ENCODE results near the gene STAT2. TPM values are rescaled to one million over a fixed set of nuclear protein-coding genes. Genes with fewer than 3 reads are reported as not detected.

The STAT2 gene
- polyA plus RNA-seq, 3 donors: 109 to 251 (median 142) TPM

DNA sequence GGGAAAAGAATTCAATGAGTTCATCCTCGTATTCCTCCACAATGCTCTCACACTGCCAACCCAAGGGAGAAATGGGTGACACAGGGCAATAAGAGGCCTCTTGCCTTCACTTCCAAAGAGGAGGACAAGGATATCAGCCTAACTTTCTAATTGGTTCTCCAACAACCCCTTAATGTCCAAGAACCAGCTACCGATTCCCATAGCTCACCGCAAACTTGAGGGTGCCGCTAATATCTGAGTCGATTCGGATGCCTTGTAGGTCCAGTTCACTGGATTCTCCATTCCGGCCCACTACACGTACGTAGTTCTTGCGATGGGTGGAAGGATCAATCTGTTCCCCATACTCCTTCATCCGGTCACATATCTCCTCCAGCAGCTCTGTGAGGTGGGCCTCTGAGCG is 48.9 kb downstream of the STAT2 start:
- Histone ChIP-seq H3K4me2 (replicated peaks; ENCODE audit: extremely low read depth, low read length, poor library complexity, severe bottlenecking) (no peak overlapping the region), H3K79me2 (ENCODE audit: insufficient read depth, low read length) (peaks cover 13% of the 10 kb centered on the region), H4K20me1 (ENCODE audit: insufficient read depth, low read length) (no peaks in the 10 kb centered on the region), H3K9ac (ENCODE audit: insufficient read depth, low read length, poor library complexity, severe bottlenecking) (no peak overlapping the region), H3K27me3 (ENCODE audit: control insufficient read depth in 2 of 2, insufficient read depth in 2 of 2, low read length in 2 of 2) (no peaks in the 10 kb centered on the region), H3K4me1 (ENCODE audit: control insufficient read depth in 1 of 2, insufficient read depth in 2 of 2, low read length in 2 of 2) (peaks cover 9 to 10% of the 10 kb centered on the region in 2 donors), H2AFZ (ENCODE audit: insufficient read depth, low read depth, low read length, poor library complexity, severe bottlenecking) (no peak overlapping the region), H3K27ac (ENCODE audit: low read depth in 1 of 2, low read length in 2 of 2) (no peak overlapping the region), H3K9me3 (replicated peaks in 1 of 2; ENCODE audit: control insufficient read depth in 1 of 2, insufficient read depth in 1 of 2, low read length in 2 of 2) (no peaks in the 10 kb centered on the region), H3K4me3 (replicated peaks in 1 of 3; ENCODE audit: low read depth in 2 of 3, low read length in 3 of 3) (no peak overlapping the region), H3K36me3 (replicated peaks in 1 of 2; ENCODE audit: control insufficient read depth in 1 of 2, insufficient read depth in 2 of 2, low read length in 2 of 2) (peaks cover 41 to 59% of the 10 kb centered on the region in 2 donors)
- H3K4me3 Mint-ChIP-seq: no peak overlapping the region
- peaks cover 0 to 1% (median 0%) of the 10 kb centered on the region in 7 donors for H3K9me3 Mint-ChIP-seq
- no peaks in the 10 kb centered on the region for H3K27me3 Mint-ChIP-seq (ENCODE audit: low read depth in 3 of 3)
- 100% methylated on average over 12 of the region's 12 CpGs for WGBS (ENCODE audit: insufficient coverage)
- H3K4me1 Mint-ChIP-seq: peaks cover 12% of the 10 kb centered on the region
- no peak for DNase-seq
- TF ChIP-seq, protein P1, sequence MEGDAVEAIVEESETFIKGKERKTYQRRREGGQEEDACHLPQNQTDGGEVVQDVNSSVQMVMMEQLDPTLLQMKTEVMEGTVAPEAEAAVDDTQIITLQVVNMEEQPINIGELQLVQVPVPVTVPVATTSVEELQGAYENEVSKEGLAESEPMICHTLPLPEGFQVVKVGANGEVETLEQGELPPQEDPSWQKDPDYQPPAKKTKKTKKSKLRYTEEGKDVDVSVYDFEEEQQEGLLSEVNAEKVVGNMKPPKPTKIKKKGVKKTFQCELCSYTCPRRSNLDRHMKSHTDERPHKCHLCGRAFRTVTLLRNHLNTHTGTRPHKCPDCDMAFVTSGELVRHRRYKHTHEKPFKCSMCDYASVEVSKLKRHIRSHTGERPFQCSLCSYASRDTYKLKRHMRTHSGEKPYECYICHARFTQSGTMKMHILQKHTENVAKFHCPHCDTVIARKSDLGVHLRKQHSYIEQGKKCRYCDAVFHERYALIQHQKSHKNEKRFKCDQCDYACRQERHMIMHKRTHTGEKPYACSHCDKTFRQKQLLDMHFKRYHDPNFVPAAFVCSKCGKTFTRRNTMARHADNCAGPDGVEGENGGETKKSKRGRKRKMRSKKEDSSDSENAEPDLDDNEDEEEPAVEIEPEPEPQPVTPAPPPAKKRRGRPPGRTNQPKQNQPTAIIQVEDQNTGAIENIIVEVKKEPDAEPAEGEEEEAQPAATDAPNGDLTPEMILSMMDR (IDR thresholded peaks at IDR 0.05): no peak
- intact Hi-C loops (cut with micrococcal nuclease): no loop called here
- peaks cover 30 to 63% of the 10 kb centered on the region in 2 donors for H3K36me3 Mint-ChIP-seq
- H3K27ac Mint-ChIP-seq: no peak overlapping the region

DNA sequence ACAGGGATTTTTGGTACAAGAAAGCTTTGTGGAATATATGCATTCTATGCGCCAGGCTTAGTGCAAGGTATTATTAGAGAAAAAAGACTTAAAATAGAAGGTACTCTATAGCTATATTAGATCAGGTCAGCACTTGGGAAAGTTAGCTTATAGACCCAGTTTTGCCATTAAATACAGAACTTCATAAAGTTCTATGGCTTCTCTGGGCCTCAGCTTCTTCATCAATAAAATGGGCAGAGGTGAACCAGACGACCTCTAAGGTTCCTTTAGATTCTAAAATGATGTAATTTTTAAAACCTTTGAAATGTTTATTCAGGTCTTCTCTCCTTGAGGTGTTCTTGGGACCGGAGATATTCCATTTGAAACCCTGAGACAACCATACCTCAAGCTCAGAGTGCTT is 51.2 kb downstream of the STAT2 start:
- Histone ChIP-seq H3K9me3 (replicated peaks in 1 of 2; ENCODE audit: control insufficient read depth in 1 of 2, insufficient read depth in 1 of 2, low read length in 2 of 2) (no peaks in the 10 kb centered on the region), H3K9ac (ENCODE audit: insufficient read depth, low read length, poor library complexity, severe bottlenecking) (no peak overlapping the region), H3K36me3 (replicated peaks in 1 of 2; ENCODE audit: control insufficient read depth in 1 of 2, insufficient read depth in 2 of 2, low read length in 2 of 2) (peaks cover 39 to 67% of the 10 kb centered on the region in 2 donors), H3K4me3 (replicated peaks in 1 of 3; ENCODE audit: low read depth in 2 of 3, low read length in 3 of 3) (no peak overlapping the region), H2AFZ (ENCODE audit: insufficient read depth, low read depth, low read length, poor library complexity, severe bottlenecking) (no peak overlapping the region), H3K4me2 (replicated peaks; ENCODE audit: extremely low read depth, low read length, poor library complexity, severe bottlenecking) (no peak overlapping the region), H3K27ac (ENCODE audit: low read depth in 1 of 2, low read length in 2 of 2) (no peak overlapping the region), H3K27me3 (ENCODE audit: control insufficient read depth in 2 of 2, insufficient read depth in 2 of 2, low read length in 2 of 2) (no peaks in the 10 kb centered on the region), H3K4me1 (ENCODE audit: control insufficient read depth in 1 of 2, insufficient read depth in 2 of 2, low read length in 2 of 2) (no peaks in the 10 kb centered on the region), H4K20me1 (ENCODE audit: insufficient read depth, low read length) (no peaks in the 10 kb centered on the region), H3K79me2 (ENCODE audit: insufficient read depth, low read length) (no peaks in the 10 kb centered on the region)
- no peak overlapping the region for H3K4me3 Mint-ChIP-seq
- 80% methylated on average over 1 of the region's 3 CpGs for WGBS (ENCODE audit: insufficient coverage)
- intact Hi-C loops (cut with micrococcal nuclease): no loop called here
- peaks cover 2% of the 10 kb centered on the region for H3K4me1 Mint-ChIP-seq
- no peak overlapping the region for H3K27ac Mint-ChIP-seq
- TF ChIP-seq, protein P1 (IDR thresholded peaks at IDR 0.05): no peak
- peaks cover 34 to 67% of the 10 kb centered on the region in 2 donors for H3K36me3 Mint-ChIP-seq
- no peaks in the 10 kb centered on the region for H3K27me3 Mint-ChIP-seq (ENCODE audit: low read depth in 3 of 3)
- H3K9me3 Mint-ChIP-seq: no peaks in the 10 kb centered on the region
- no peak for DNase-seq
